Coronary artery (tissue), 2 donors: Measurements from ENCODE around the gene SMIM45.

ENCODE experiments used
- DNase-seq: peaks from one replicate; pipeline ENCODE4 v3.0.0-alpha.2; 2017; ENCODE audit warnings: low spot score
- H3K27ac ChIP-seq, 2 donors: fragments of 200-600 bp; sonication (generic); one replicate each; pipeline ENCODE4 v1.5.1; 2016 to 2019
- H3K4me3 ChIP-seq: fragments of 200-600 bp; sonication (generic); 2 replicates; pipeline ENCODE4 v1.5.1; 2016; ENCODE audit warnings: mild to moderate bottlenecking, moderate library complexity
- TF ChIP-seq, protein P1 (sequence below): fragments of 200-600 bp; sonication (generic); IDR thresholded peaks from one replicate; pipeline ENCODE4 v1.5.1; 2019; ENCODE audit warnings: antibody characterized with exemption

SMIM45 gene

GRCh38 chr22:41917375-41917902, 34.5 kb upstream of the SMIM45 start:
- DNase-seq = no peak
- Histone ChIP-seq H3K27ac (no peak overlapping the region), H3K4me3 (no peak overlapping the region)
- TF ChIP-seq, protein P1, sequence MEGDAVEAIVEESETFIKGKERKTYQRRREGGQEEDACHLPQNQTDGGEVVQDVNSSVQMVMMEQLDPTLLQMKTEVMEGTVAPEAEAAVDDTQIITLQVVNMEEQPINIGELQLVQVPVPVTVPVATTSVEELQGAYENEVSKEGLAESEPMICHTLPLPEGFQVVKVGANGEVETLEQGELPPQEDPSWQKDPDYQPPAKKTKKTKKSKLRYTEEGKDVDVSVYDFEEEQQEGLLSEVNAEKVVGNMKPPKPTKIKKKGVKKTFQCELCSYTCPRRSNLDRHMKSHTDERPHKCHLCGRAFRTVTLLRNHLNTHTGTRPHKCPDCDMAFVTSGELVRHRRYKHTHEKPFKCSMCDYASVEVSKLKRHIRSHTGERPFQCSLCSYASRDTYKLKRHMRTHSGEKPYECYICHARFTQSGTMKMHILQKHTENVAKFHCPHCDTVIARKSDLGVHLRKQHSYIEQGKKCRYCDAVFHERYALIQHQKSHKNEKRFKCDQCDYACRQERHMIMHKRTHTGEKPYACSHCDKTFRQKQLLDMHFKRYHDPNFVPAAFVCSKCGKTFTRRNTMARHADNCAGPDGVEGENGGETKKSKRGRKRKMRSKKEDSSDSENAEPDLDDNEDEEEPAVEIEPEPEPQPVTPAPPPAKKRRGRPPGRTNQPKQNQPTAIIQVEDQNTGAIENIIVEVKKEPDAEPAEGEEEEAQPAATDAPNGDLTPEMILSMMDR = no peak

GRCh38 chr22:41917903-41918791, 33.8 kb upstream of the SMIM45 start:
- TF ChIP-seq, protein P1 = no peak
- no peak overlapping the region for H3K27ac ChIP-seq
- no peak for DNase-seq
- no peak overlapping the region for H3K4me3 ChIP-seq

- TF ChIP-seq, protein P1 = no peak
- DNase-seq = no peak
- H3K27ac ChIP-seq = no peak overlapping the region
- peak overlapping the region; percentile 67 for H3K4me3 ChIP-seq
Observed at GRCh38 chr22:41919357-41920224, 32.4 kb upstream of the SMIM45 start.

- no peak for DNase-seq
- no peak overlapping the region for H3K27ac ChIP-seq
- TF ChIP-seq, protein P1 = no peak
- peak overlapping the region; percentile 67 for H3K4me3 ChIP-seq
Observed at GRCh38 chr22:41920271-41920976, 31.5 kb upstream of the SMIM45 start.

- no peak for DNase-seq
- H3K27ac ChIP-seq = no peak overlapping the region
- no peak overlapping the region for H3K4me3 ChIP-seq
- TF ChIP-seq, protein P1 = no peak
Observed at GRCh38 chr22:41922328-41922727, 29.6 kb upstream of the SMIM45 start.

- H3K4me3 ChIP-seq = no peak overlapping the region
- no peak for DNase-seq
- TF ChIP-seq, protein P1 = no peak
- H3K27ac ChIP-seq = no peak overlapping the region
Observed at GRCh38 chr22:41922940-41923594, 28.9 kb upstream of the SMIM45 start.
